Fibroblast of skin of abdomen (primary cell): ENCODE data around the gene EVI5L.
A peak's percentile ranks its signal among the peaks of the same experiment; 100 is the strongest.

Experiments used
- DNase-seq: peaks from one replicate; pipeline ENCODE4 v3.0.0-alpha.2; 2013

The EVI5L gene

GRCh38 chr19:7861619-7862412, 31.8 kb downstream of the EVI5L start:
- no peak for DNase-seq

- DNase-seq, result peak; percentile 44
Measured at GRCh38 chr19:7862413-7862951, 32.5 kb downstream of the EVI5L start.

GRCh38 chr19:7863157-7863970, 33.3 kb downstream of the EVI5L start:
- no peak for DNase-seq

GRCh38 chr19:7863971-7864689, 34.1 kb downstream of the EVI5L start:
- no peak for DNase-seq

GRCh38 chr19:7864690-7865074, 34.7 kb downstream of the EVI5L start:
- DNase-seq, result no peak

GRCh38 chr19:7865262-7865911, 35.4 kb downstream of the EVI5L start:
- no peak for DNase-seq

- DNase-seq, result no peak
Measured at GRCh38 chr19:7866399-7867091, 36.5 kb downstream of the EVI5L start.

GRCh38 chr19:7867092-7867844, 37.2 kb downstream of the EVI5L start:
- no peak for DNase-seq

- no peak for DNase-seq
Measured at GRCh38 chr19:7868326-7868670, 38.3 kb downstream of the EVI5L start.

- peak; percentile 34 for DNase-seq
Measured at GRCh38 chr19:7868671-7869452, 38.8 kb downstream of the EVI5L start.

- peak; percentile 12 for DNase-seq
Measured at GRCh38 chr19:7869453-7869909, 39.5 kb downstream of the EVI5L start.

GRCh38 chr19:7869910-7870511, 40.0 kb downstream of the EVI5L start:
- DNase-seq, result no peak

- peak; percentile 20 for DNase-seq
Measured at GRCh38 chr19:7870571-7871436, 40.8 kb downstream of the EVI5L start.

GRCh38 chr19:7871437-7872305, 41.7 kb downstream of the EVI5L start:
- DNase-seq, result peak; percentile 82

GRCh38 chr19:7872306-7873204, 42.5 kb downstream of the EVI5L start:
- DNase-seq, result no peak

GRCh38 chr19:7873304-7874075, 43.5 kb downstream of the EVI5L start:
- no peak for DNase-seq
